ENCODE data around the gene KIF25. TPM values are rescaled to one million over a fixed set of nuclear protein-coding genes. Genes with fewer than 3 reads are reported as not detected.

The KIF25 gene
- total and polyA plus RNA-seq, 5 donors from 2014 or later: not detected

- DNase-seq: no peak
- Mint-ChIP-seq H3K36me3 (no peaks in the 10 kb centered on the region), H3K4me3 (no peak overlapping the region), H3K27me3 (no peaks in the 10 kb centered on the region), H3K9me3 (peaks cover 0 to 5% (median 0%) of the 10 kb centered on the region in 7 donors), H3K27ac (peak overlapping the region in 1 of 3 donors; percentile 34), H3K4me1 (no peaks in the 10 kb centered on the region)
- Histone ChIP-seq H3K27ac (ENCODE audit: insufficient read depth, low read length, poor library complexity, severe bottlenecking) (no peak overlapping the region), H3K9me3 (ENCODE audit: control insufficient read depth in 2 of 2, low read length in 2 of 2) (no peaks in the 10 kb centered on the region), H3K4me3 (ENCODE audit: low read depth, low read length) (no peak overlapping the region), H3K27me3 (ENCODE audit: control insufficient read depth, insufficient read depth, low read length) (no peaks in the 10 kb centered on the region), H3K36me3 (ENCODE audit: control insufficient read depth, insufficient read depth, low read length) (no peaks in the 10 kb centered on the region), H3K4me1 (ENCODE audit: control insufficient read depth, insufficient read depth, low read length, poor library complexity, severe bottlenecking) (no peaks in the 10 kb centered on the region)
- ATAC-seq (ENCODE audit: low read depth in 2 of 2): no peak
Observed at GRCh38 chr6:167984144-167984719, 13.2 kb upstream of the KIF25 start.

GRCh38 chr6:167984876-167985604 is 12.4 kb upstream of the KIF25 start:
- no peaks in the 10 kb centered on the region for H3K36me3 Mint-ChIP-seq
- no peaks in the 10 kb centered on the region for H3K4me1 Mint-ChIP-seq

GRCh38 chr6:167985911-167986595 is 11.4 kb upstream of the KIF25 start:
- no peak overlapping the region for H3K27ac ChIP-seq (ENCODE audit: insufficient read depth, low read length, poor library complexity, severe bottlenecking)
- Mint-ChIP-seq H3K4me3 (no peak overlapping the region), H3K4me1 (no peaks in the 10 kb centered on the region), H3K27me3 (no peaks in the 10 kb centered on the region), H3K36me3 (no peaks in the 10 kb centered on the region), H3K9me3 (peaks cover 0 to 2% (median 0%) of the 10 kb centered on the region in 7 donors), H3K27ac (peak overlapping the region in 1 of 3 donors; percentile 63)
- H3K9me3 ChIP-seq (ENCODE audit: control insufficient read depth in 2 of 2, low read length in 2 of 2): no peaks in the 10 kb centered on the region
- H3K4me1 ChIP-seq (ENCODE audit: control insufficient read depth, insufficient read depth, low read length, poor library complexity, severe bottlenecking): no peaks in the 10 kb centered on the region
- no peaks in the 10 kb centered on the region for H3K27me3 ChIP-seq (ENCODE audit: control insufficient read depth, insufficient read depth, low read length)
- no peak overlapping the region for H3K4me3 ChIP-seq (ENCODE audit: low read depth, low read length)
- H3K36me3 ChIP-seq (ENCODE audit: control insufficient read depth, insufficient read depth, low read length): no peaks in the 10 kb centered on the region
- DNase-seq: no peak
- ATAC-seq (ENCODE audit: low read depth in 2 of 2): no peak

More at GRCh38 chr6:167984876-167985604, 12.4 kb upstream of the KIF25 start:
- ATAC-seq (ENCODE audit: low read depth in 2 of 2) (no peak), DNase-seq (no peak)
- peaks cover 0 to 2% (median 0%) of the 10 kb centered on the region in 7 donors for H3K9me3 Mint-ChIP-seq
- Histone ChIP-seq H3K4me1 (ENCODE audit: control insufficient read depth, insufficient read depth, low read length, poor library complexity, severe bottlenecking) (no peaks in the 10 kb centered on the region), H3K27ac (ENCODE audit: insufficient read depth, low read length, poor library complexity, severe bottlenecking) (no peak overlapping the region), H3K4me3 (ENCODE audit: low read depth, low read length) (no peak overlapping the region), H3K9me3 (ENCODE audit: control insufficient read depth in 2 of 2, low read length in 2 of 2) (no peaks in the 10 kb centered on the region), H3K27me3 (ENCODE audit: control insufficient read depth, insufficient read depth, low read length) (no peaks in the 10 kb centered on the region), H3K36me3 (ENCODE audit: control insufficient read depth, insufficient read depth, low read length) (no peaks in the 10 kb centered on the region)
- no peak overlapping the region for H3K4me3 Mint-ChIP-seq
- no peaks in the 10 kb centered on the region for H3K27me3 Mint-ChIP-seq
- peak overlapping the region in 1 of 3 donors; percentile 1 for H3K27ac Mint-ChIP-seq

GRCh38 chr6:167987396-167988153 is 9.9 kb upstream of the KIF25 start:
- no peak overlapping the region for H3K4me3 ChIP-seq (ENCODE audit: low read depth, low read length)
- no peak overlapping the region for H3K27ac ChIP-seq (ENCODE audit: insufficient read depth, low read length, poor library complexity, severe bottlenecking)
- no peaks in the 10 kb centered on the region for H3K4me1 ChIP-seq (ENCODE audit: control insufficient read depth, insufficient read depth, low read length, poor library complexity, severe bottlenecking)
- no peaks in the 10 kb centered on the region for H3K27me3 ChIP-seq (ENCODE audit: control insufficient read depth, insufficient read depth, low read length)
- Mint-ChIP-seq H3K9me3 (peaks cover 0 to 2% (median 0%) of the 10 kb centered on the region in 7 donors), H3K4me1 (no peaks in the 10 kb centered on the region), H3K27ac (peak overlapping the region in 1 of 3 donors; percentile 66), H3K36me3 (no peaks in the 10 kb centered on the region), H3K4me3 (no peak overlapping the region), H3K27me3 (no peaks in the 10 kb centered on the region)
- H3K36me3 ChIP-seq (ENCODE audit: control insufficient read depth, insufficient read depth, low read length): no peaks in the 10 kb centered on the region
- H3K9me3 ChIP-seq (ENCODE audit: control insufficient read depth in 2 of 2, low read length in 2 of 2): no peaks in the 10 kb centered on the region
- DNase-seq (no peak), ATAC-seq (ENCODE audit: low read depth in 2 of 2) (no peak)

- no peaks in the 10 kb centered on the region for H3K27me3 ChIP-seq (ENCODE audit: control insufficient read depth, insufficient read depth, low read length)
- peaks cover 0 to 2% (median 0%) of the 10 kb centered on the region in 7 donors for H3K9me3 Mint-ChIP-seq
- no peak overlapping the region for H3K4me3 ChIP-seq (ENCODE audit: low read depth, low read length)
- no peak for DNase-seq
- no peaks in the 10 kb centered on the region for H3K9me3 ChIP-seq (ENCODE audit: control insufficient read depth in 2 of 2, low read length in 2 of 2)
- no peak overlapping the region for H3K27ac ChIP-seq (ENCODE audit: insufficient read depth, low read length, poor library complexity, severe bottlenecking)
- H3K27me3 Mint-ChIP-seq: no peaks in the 10 kb centered on the region
- no peaks in the 10 kb centered on the region for H3K36me3 Mint-ChIP-seq
- H3K4me1 ChIP-seq (ENCODE audit: control insufficient read depth, insufficient read depth, low read length, poor library complexity, severe bottlenecking): no peaks in the 10 kb centered on the region
- no peak for ATAC-seq (ENCODE audit: low read depth in 2 of 2)
- no peak overlapping the region for H3K27ac Mint-ChIP-seq
- H3K4me3 Mint-ChIP-seq: no peak overlapping the region
- no peaks in the 10 kb centered on the region for H3K36me3 ChIP-seq (ENCODE audit: control insufficient read depth, insufficient read depth, low read length)
- H3K4me1 Mint-ChIP-seq: no peaks in the 10 kb centered on the region
Observed at GRCh38 chr6:167988154-167988495, 9.3 kb upstream of the KIF25 start.

GRCh38 chr6:167988945-167989841 is 8.3 kb upstream of the KIF25 start:
- Histone ChIP-seq H3K9me3 (ENCODE audit: control insufficient read depth in 2 of 2, low read length in 2 of 2) (no peaks in the 10 kb centered on the region), H3K36me3 (ENCODE audit: control insufficient read depth, insufficient read depth, low read length) (no peaks in the 10 kb centered on the region), H3K27me3 (ENCODE audit: control insufficient read depth, insufficient read depth, low read length) (no peaks in the 10 kb centered on the region), H3K4me1 (ENCODE audit: control insufficient read depth, insufficient read depth, low read length, poor library complexity, severe bottlenecking) (no peaks in the 10 kb centered on the region), H3K4me3 (ENCODE audit: low read depth, low read length) (no peak overlapping the region), H3K27ac (ENCODE audit: insufficient read depth, low read length, poor library complexity, severe bottlenecking) (no peak overlapping the region)
- DNase-seq: no peak
- Mint-ChIP-seq H3K36me3 (no peaks in the 10 kb centered on the region), H3K9me3 (peaks cover 0 to 2% (median 0%) of the 10 kb centered on the region in 7 donors), H3K4me1 (no peaks in the 10 kb centered on the region), H3K4me3 (no peak overlapping the region), H3K27ac (no peak overlapping the region), H3K27me3 (no peaks in the 10 kb centered on the region)
- no peak for ATAC-seq (ENCODE audit: low read depth in 2 of 2)
